ENCODE results near the gene SAA4.
"Not testable (repeated sequence)": the region's sequence is repeated elsewhere in the genome, so short reads cannot be mapped to it uniquely, and the experiment has no call there.

The SAA4 gene

GRCh38 chr11:18246379-18247190 is 10.0 kb upstream of the SAA4 start:
- not testable (repeated sequence) for DNase-seq

GRCh38 chr11:18245396-18245795 is 8.8 kb upstream of the SAA4 start:
- DNase-seq: no peak

GRCh38 chr11:18243783-18244362 is 7.3 kb upstream of the SAA4 start:
- DNase-seq: peak; percentile 74

GRCh38 chr11:18239655-18240054 is 3.1 kb upstream of the SAA4 start:
- DNase-seq: no peak

- no peak for DNase-seq
Measured at GRCh38 chr11:18235394-18236334, 938 bp downstream of the SAA4 start.

- DNase-seq: no peak
Measured at GRCh38 chr11:18233912-18234311, 2.7 kb downstream of the SAA4 start.

- no peak for DNase-seq
Measured at GRCh38 chr11:18230859-18231258, 5.7 kb downstream of the SAA4 start.

GRCh38 chr11:18229501-18229900 is 7.1 kb downstream of the SAA4 start:
- no peak for DNase-seq

GRCh38 chr11:18225913-18226312 is 10.7 kb downstream of the SAA4 start:
- no peak for DNase-seq

GRCh38 chr11:18223591-18224387 is 12.8 kb downstream of the SAA4 start:
- no peak for DNase-seq

GRCh38 chr11:18222814-18223421 is 13.7 kb downstream of the SAA4 start:
- no peak for DNase-seq

- no peak for DNase-seq
Measured at GRCh38 chr11:18221274-18221876, 15.2 kb downstream of the SAA4 start.

- DNase-seq: no peak
Measured at GRCh38 chr11:18209058-18209457, 27.5 kb downstream of the SAA4 start.

- no peak for DNase-seq
Measured at GRCh38 chr11:18204771-18205170, 31.8 kb downstream of the SAA4 start.

GRCh38 chr11:18204220-18204619 is 32.4 kb downstream of the SAA4 start:
- DNase-seq: no peak

- DNase-seq: no peak
Measured at GRCh38 chr11:18203723-18204122, 32.9 kb downstream of the SAA4 start.

- DNase-seq: not testable (repeated sequence)
Measured at GRCh38 chr11:18197738-18198137, 38.9 kb downstream of the SAA4 start.

- DNase-seq: no peak
Measured at GRCh38 chr11:18196532-18196931, 40.1 kb downstream of the SAA4 start.

GRCh38 chr11:18193010-18193409 is 43.6 kb downstream of the SAA4 start:
- no peak for DNase-seq

- no peak for DNase-seq
Measured at GRCh38 chr11:18191376-18191775, 45.2 kb downstream of the SAA4 start.

GRCh38 chr11:18189476-18190245 is 46.9 kb downstream of the SAA4 start:
- not testable (repeated sequence) for DNase-seq
